NCI-H1930 (cell line): ENCODE measurements around the gene ARHGEF7.

Experiments used
- DNase-seq, 2 experiments: peaks; one replicate each; lab custom pipeline; 2025; lab: John Stamatoyannopoulos, UW

Gene ARHGEF7

GRCh38 chr13:111278743-111279652, 163.9 kb downstream of the ARHGEF7 start:
- no peak for DNase-seq

GRCh38 chr13:111280226-111280625, 165.1 kb downstream of the ARHGEF7 start:
- no peak for DNase-seq

GRCh38 chr13:111280681-111281585, 165.8 kb downstream of the ARHGEF7 start:
- no peak for DNase-seq

DNA sequence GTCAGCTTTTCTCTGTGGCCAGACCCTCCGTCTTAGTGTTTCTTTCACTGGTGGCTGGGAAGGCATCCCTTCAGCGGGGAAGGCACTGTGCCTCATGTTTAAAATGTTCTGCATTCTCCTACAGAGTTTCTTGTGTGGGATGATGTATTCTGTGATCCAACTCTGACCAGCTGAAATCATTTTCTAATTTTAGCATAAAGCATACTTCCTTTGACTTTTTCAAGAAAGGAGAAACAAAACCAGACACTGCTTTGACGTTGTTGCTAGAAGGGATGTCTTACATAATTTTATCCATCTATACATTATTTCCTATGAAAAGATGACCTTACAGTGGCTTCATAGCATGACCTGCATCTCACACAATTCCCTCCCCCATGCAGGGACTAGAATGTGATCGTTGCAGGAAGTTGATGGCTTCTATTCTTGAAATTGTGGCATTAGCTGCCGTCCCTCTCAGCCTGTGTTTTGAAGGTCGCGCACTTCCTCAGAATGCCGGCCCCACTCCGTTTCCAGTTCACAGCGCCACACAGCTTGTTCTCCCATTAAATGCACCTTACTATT, 166.7 kb downstream of the ARHGEF7 start:
- DNase-seq: no peak

- DNase-seq: no peak
These were observed 167.3 kb downstream of the ARHGEF7 start for GRCh38 chr13:111282425-111282824.

DNA sequence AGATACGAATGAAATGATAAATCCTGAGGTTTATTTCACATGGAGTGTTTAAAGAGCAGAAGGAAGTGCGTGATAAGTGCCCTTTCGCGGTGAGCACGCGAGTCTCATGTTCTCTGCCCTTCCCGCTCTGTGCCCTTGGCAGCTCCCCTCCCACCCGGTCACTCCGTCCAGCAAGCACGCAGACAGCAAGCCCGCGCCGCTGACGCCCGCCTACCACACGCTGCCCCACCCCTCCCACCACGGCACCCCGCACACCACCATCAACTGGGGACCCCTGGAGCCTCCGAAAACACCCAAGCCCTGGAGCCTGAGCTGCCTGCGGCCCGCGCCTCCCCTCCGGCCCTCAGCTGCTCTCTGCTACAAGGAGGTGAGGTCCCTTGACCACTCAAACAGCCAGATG, 167.9 kb downstream of the ARHGEF7 start:
- DNase-seq: no peak

DNA sequence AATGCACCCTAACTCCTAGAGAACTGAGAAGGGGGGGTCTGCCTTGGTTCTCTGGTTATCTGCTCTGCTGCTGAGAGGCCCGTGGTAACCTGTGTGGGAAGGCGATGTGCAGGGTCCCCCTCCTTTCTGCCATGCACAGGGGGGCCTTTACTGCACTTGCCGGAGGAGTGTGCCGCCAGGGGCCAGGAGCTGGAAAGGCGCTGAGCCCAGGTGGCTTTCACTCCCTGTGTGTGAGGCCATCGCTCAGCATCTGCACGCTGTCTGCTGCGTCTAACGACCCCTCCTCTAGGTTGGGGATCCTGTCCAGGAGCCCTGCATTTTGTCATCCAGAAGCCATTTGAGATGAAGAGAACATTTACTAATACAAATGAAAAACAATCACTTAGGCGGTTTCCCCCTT, 168.3 kb downstream of the ARHGEF7 start:
- DNase-seq: no peak

GRCh38 chr13:111283991-111284390, 168.9 kb downstream of the ARHGEF7 start:
- DNase-seq: no peak

DNA sequence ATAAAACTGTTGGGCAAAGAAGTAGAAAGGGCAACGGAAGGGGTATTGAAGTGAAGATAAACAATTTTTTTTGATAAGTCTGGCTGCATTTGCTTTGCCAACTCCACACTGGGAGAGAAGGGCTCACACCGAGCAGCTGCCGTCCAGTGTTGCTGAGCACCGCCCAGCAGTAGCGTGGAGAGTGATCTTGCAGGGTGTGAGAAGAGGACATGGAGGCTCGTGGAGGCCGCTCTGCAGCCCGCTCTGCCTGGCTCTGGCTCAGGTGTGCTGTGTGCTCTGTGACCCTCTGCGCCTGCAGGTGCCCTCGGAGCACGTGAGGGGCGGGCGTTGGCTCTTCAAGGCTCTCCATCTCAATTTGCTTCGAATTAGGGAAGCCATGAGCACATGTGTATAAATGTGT, 169.5 kb downstream of the ARHGEF7 start:
- no peak for DNase-seq

DNA sequence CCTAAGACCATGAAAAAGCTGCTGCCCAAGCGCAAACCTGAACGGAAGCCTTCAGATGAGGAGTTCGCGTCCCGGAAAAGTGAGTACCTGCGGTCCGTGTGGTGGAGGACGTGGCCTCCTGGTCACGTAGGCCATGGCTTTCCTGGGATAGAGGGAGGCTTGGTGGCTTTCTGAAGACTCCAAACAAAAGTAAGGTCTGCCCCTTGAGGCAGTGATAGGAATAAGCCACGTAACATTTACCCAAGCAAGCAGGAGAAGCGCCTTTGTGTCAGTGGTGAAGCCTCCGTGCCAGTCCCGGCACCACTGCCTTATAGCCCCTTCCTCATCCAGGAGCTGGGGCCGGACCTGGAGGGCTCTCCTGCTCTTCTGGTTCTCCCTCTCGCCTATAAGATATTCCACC, 171.1 kb downstream of the ARHGEF7 start:
- no peak for DNase-seq

GRCh38 chr13:111286749-111287148, 171.6 kb downstream of the ARHGEF7 start:
- no peak for DNase-seq

GRCh38 chr13:111287201-111287600, 172.1 kb downstream of the ARHGEF7 start:
- DNase-seq: no peak

- no peak for DNase-seq
These were observed 173.2 kb downstream of the ARHGEF7 start for GRCh38 chr13:111288276-111288675.

DNA sequence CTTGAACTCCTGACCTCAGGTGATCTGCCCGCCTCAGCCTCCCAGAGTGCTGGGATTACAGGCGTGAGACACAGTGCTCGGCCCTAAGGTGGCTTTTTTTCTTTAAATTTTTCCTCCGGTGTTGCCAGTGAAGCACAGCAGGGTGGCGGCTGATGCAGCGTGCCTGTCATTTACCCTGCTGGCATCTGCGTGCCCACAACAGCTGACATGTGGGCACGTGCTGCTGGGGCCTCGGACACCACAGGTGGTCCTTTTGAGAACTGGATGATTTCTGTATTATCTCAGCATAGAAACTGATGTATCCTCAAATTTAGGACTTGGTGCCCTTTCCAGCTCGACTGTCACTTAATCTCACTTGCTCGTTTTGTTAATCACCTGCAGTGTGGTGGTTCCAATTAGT, 174.1 kb downstream of the ARHGEF7 start:
- DNase-seq: no peak

- DNase-seq: no peak
These were observed 176.8 kb downstream of the ARHGEF7 start for GRCh38 chr13:111291908-111292307.

DNA sequence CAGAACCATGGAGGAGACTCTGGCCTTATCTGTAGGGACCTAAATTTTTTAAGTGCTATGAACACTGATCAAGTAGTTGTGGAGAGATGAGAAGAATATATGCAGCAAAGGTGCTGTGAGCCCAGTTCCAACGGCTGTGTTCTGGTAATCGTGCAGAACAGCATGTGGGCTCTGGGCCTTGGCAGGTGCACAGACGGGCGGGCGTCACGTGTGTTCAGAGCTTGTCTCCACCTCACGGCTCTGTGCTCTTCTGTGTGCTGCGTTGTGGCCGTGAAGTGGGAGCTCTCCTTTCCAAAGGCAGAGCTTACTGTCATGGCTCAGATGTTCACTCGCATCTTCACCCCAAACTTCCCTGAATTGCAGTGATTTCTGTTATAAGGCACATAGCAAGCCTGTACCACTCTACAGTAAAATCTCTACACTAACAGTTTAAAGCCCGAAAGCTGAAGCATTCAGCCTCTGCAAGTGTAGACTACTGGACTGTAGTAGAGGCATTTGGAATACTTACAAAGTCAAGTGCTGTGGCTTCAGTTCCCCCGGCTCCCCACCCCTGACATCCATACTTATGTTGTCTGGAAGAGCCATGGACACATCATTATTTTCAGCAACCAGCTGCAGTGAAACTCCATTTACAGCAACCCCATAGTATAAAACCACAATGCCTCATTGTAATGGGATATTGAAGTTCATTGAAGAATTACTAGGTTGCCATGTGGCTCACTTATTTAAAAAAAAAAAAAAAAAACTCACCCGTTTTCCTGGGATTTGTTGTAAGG, 177.8 kb downstream of the ARHGEF7 start:
- DNase-seq: no peak

GRCh38 chr13:111295886-111296285, 180.8 kb downstream of the ARHGEF7 start:
- no peak for DNase-seq

DNA sequence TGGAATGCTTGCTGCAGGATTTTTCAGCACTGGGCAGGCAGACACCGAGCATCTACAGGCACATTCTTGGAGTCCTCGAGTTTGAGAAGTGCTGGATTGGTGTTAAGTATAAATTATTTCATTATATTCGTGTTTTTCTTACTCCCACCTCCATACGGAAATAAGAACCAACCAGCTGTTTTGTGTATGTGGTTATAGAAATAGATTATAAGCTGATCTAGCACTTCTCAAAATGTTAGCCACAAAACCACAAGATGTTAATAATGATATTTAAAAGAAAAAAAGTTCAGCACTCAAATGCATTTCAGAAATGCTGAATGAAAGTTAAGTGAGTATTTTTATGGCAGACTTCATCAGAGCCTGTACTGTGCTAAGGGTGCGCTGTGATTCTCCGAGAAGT, 181.3 kb downstream of the ARHGEF7 start:
- DNase-seq: no peak

GRCh38 chr13:111298214-111298975, 183.3 kb downstream of the ARHGEF7 start:
- DNase-seq: no peak

DNA sequence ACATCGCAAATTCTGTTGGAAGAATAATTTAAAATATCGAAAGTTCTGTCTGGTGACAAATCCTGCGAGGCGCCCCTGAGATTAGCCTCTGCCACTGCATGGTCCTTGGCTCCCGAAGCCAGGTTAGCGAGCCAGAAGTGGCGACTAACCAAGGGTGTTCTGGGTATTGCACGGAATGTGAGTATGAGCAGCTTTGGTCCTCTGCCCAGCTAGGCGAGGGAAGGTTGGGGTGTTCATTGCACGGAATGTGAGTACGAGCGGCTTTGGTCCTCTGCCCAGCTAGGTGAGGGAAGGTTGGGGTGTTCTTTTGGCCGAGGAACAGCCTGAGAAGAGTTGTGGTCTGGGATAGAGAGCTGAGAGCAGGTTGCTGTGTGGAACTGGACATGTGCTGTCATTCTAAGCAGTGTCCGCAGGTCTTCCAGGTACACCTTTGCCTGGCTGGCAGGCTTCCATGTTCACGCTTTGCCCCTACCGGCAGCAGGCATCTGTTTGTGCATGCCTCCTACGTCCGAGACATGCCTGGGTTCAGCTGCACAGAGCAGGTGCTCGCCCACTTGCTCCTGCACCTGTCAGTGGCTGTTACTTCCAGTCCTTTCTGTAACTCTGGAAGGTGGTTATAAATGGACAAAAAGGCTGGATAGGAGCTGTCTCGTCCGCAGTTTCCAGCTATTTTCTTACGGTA, 187.1 kb downstream of the ARHGEF7 start:
- no peak for DNase-seq
